HepG2 (cell line): ENCODE measurements around the gene SLC22A13. TPM values are rescaled to one million over a fixed set of nuclear protein-coding genes. Genes with fewer than 3 reads are reported as not detected.

Experiments used
- ATAC-seq: fragments of 200-7000 bp; cut with Tn5 transposase; 3 replicates; pipeline ENCODE4 v1.9.1; 2020; ENCODE audit warnings: mild to moderate bottlenecking, moderate library complexity
- BruUV-seq: library from RNA; stranded (reverse); fragments of 400-500 nt; replicated peaks from 2 replicates; lab custom pipeline; 2021; lab: Mats Ljungman, UMichigan
- CTCF ChIA-PET: fragments of 300-600 bp; formaldehyde crosslinking; extraction: SDS; loops from one replicate; lab custom pipeline; 2021; ENCODE audit warnings: low total read pairs, inconsistent platforms, low intra/inter-chr PET ratio; lab: Yijun Ruan, JAX
- POLR2A ChIA-PET: fragments of 350-600 bp; sonication (Branson Sonifier 250); formaldehyde crosslinking; loops from one replicate; lab custom pipeline; 2020; ENCODE audit warnings: antibody characterized with exemption, inconsistent platforms; lab: Yijun Ruan, JAX
- DNase-seq: peaks from one replicate; pipeline ENCODE4 v3.0.0-alpha.2; 2015; ENCODE audit warnings: low spot score
- FAIRE-seq: peaks from 3 replicates; lab custom pipeline; 2011; peaks lifted over from hg19 to GRCh38; lab: Jason Lieb, UNC
- H2AFZ ChIP-seq: one replicate; pipeline ENCODE4 v1.6.1; 2011; ENCODE audit warnings: low read length, inconsistent platforms
- H3K27ac ChIP-seq: fragments of 300-600 bp; 3 replicates; pipeline ENCODE4 v1.8.0; 2011; ENCODE audit warnings: mixed run types, mild to moderate bottlenecking, mixed read lengths, low read length, inconsistent platforms; ENCODE audit not compliant: insufficient read depth; ENCODE audit errors: extremely low read length
- H3K27me3 ChIP-seq, 2 experiments: fragments of 200-600 bp in 1 of 2; 2 replicates in 1 of 2; 3 replicates in 1 of 2; pipeline versions ENCODE4 v1.6.0 to v1.8.0; 2011; ENCODE audit warnings: low read length in 2 of 2, mild to moderate bottlenecking in 2 of 2, moderate library complexity in 2 of 2, inconsistent platforms in 1 of 2; ENCODE audit not compliant: insufficient read depth in 2 of 2, control insufficient read depth in 1 of 2
- H3K36me3 ChIP-seq, 2 experiments: fragments of 200-600 bp in 1 of 2; replicated peaks in 1 of 2; 2 replicates in 1 of 2; 3 replicates in 1 of 2; pipeline versions ENCODE4 v1.5.1 to v1.8.0; 2011; ENCODE audit warnings: low read length in 2 of 2, inconsistent platforms in 1 of 2; ENCODE audit not compliant: insufficient read depth in 2 of 2, control insufficient read depth in 1 of 2
- H3K4me1 ChIP-seq: 2 replicates; pipeline ENCODE4 v1.5.1; 2012; ENCODE audit warnings: low read length, inconsistent platforms; ENCODE audit not compliant: insufficient read depth
- H3K4me2 ChIP-seq: 2 replicates; pipeline ENCODE4 v1.6.0; 2011; ENCODE audit warnings: low read depth, low read length, inconsistent platforms
- H3K4me3 ChIP-seq, 3 experiments: fragments of 200-600 bp in 1 of 3; sonication (generic), shearing (Covaris generic) in 1 of 3; replicated peaks in 1 of 3; 2 replicates each; pipeline ENCODE4 v1.5.1; 2011 to 2016; ENCODE audit warnings: low read length in 3 of 3, inconsistent platforms in 2 of 3, low read depth in 2 of 3, mild to moderate bottlenecking in 2 of 3, control low read depth in 1 of 3, mixed read lengths in 1 of 3; ENCODE audit not compliant: insufficient read depth in 1 of 3
- H3K79me2 ChIP-seq: one replicate; pipeline ENCODE4 v1.6.1; 2011; ENCODE audit warnings: low read length, inconsistent platforms; ENCODE audit not compliant: insufficient read depth
- H3K9ac ChIP-seq: 2 replicates; pipeline ENCODE4 v1.6.0; 2011; ENCODE audit warnings: mild to moderate bottlenecking, low read depth, low read length, inconsistent platforms; ENCODE audit not compliant: insufficient read depth
- H3K9me3 ChIP-seq: 2 replicates; pipeline ENCODE4 v1.5.1; 2012; ENCODE audit warnings: mild to moderate bottlenecking, low read length
- H4K20me1 ChIP-seq: 2 replicates; pipeline ENCODE4 v1.6.0; 2011; ENCODE audit warnings: inconsistent platforms, mild to moderate bottlenecking, low read length, moderate library complexity; ENCODE audit not compliant: insufficient read depth
- HMG20A ChIP-seq: IDR thresholded peaks from 2 replicates; pipeline ENCODE4 v1.6.1; 2016; ENCODE audit warnings: borderline replicate concordance
- JUND ChIP-seq: sonication (generic); formaldehyde crosslinking; IDR thresholded peaks from 2 replicates; pipeline ENCODE4 v1.8.0; 2022; ENCODE audit warnings: mild to moderate bottlenecking, missing genetic modification reagents
- THYN1 ChIP-seq: sonication (generic); formaldehyde crosslinking; IDR thresholded peaks from 2 replicates; pipeline ENCODE4 v1.8.1; 2023; ENCODE audit warnings: low read depth, mild to moderate bottlenecking, moderate library complexity, missing genetic modification reagents, borderline replicate concordance
- ZBTB3 ChIP-seq: sonication (generic); formaldehyde crosslinking; IDR thresholded peaks from 2 replicates; pipeline ENCODE4 v1.4.0; 2020; ENCODE audit warnings: low read depth, mild to moderate bottlenecking, moderate library complexity, missing genetic modification reagents, borderline replicate concordance
- ZNF484 ChIP-seq: sonication (generic); formaldehyde crosslinking; IDR thresholded peaks from 2 replicates; pipeline ENCODE4 v1.5.1; 2020; ENCODE audit warnings: mild to moderate bottlenecking, low read depth, missing genetic modification reagents, borderline replicate concordance
- ZNF530 ChIP-seq: sonication (generic); formaldehyde crosslinking; IDR thresholded peaks from 2 replicates; pipeline ENCODE4 v1.5.0; 2020; ENCODE audit warnings: low read depth, mild to moderate bottlenecking, missing genetic modification reagents
- ZNF768 ChIP-seq: sonication (generic); formaldehyde crosslinking; IDR thresholded peaks from 2 replicates; pipeline ENCODE4 v1.4.0; 2020; ENCODE audit warnings: missing genetic modification reagents
- WGBS: methylation state at CpG from one replicate; pipeline ENCODE4 v1.1.6; 2017; ENCODE audit warnings: low lambda C conversion rate; 5-methylcytosine and 5-hydroxymethylcytosine counted together
- in situ Hi-C: cut with HindIII; loops from 2 replicates; pipeline ENCODE4 v1.10.0; 2017; ENCODE audit warnings: low pct_unique_long_range_greater_than_20kb; ENCODE audit not compliant: extremely low pct_ligation_motif_present
- intact Hi-C: fragments of 100-400 bp; cut with micrococcal nuclease; formaldehyde crosslinking; loops from one replicate; pipeline ENCODE4 v1.10.0; 2022; ENCODE audit not compliant: unreplicated experiment
- polyA plus RNA-seq, 8 experiments: library from polyadenylated mRNA; depleted of rRNA in 3 of 8; stranded (reverse) in 7 of 8; unstranded in 1 of 8; fragments of >200 nt; fragmentation: Illumina TruSeq in 4 of 8; extraction: Trizol in 4 of 8; gene quantifications; 2 replicates each; pipeline versions ENCODE4 v1.2.1 to v1.2.3, GENCODE V29; 2011 to 2016; ENCODE audit warnings: low read depth in 4 of 8, missing spikeins in 1 of 8, mixed read lengths in 1 of 8; ENCODE audit not compliant: insufficient read depth in 1 of 8
- total RNA-seq, 5 experiments: library from RNA; depleted of rRNA; stranded (reverse); fragments of >200 nt; fragmentation: Illumina TruSeq; extraction: Trizol; gene quantifications; 2 replicates each; pipeline ENCODE4 v1.2.3, GENCODE V29; 2016; ENCODE audit warnings: low read depth in 1 of 5

Gene SLC22A13
- total and polyA plus RNA-seq, 2 of the 13 experiments (the other 11 are each of a cell fraction or from before 2014, with no cell fraction given): 0.20 TPM; not detected in 1

DNA sequence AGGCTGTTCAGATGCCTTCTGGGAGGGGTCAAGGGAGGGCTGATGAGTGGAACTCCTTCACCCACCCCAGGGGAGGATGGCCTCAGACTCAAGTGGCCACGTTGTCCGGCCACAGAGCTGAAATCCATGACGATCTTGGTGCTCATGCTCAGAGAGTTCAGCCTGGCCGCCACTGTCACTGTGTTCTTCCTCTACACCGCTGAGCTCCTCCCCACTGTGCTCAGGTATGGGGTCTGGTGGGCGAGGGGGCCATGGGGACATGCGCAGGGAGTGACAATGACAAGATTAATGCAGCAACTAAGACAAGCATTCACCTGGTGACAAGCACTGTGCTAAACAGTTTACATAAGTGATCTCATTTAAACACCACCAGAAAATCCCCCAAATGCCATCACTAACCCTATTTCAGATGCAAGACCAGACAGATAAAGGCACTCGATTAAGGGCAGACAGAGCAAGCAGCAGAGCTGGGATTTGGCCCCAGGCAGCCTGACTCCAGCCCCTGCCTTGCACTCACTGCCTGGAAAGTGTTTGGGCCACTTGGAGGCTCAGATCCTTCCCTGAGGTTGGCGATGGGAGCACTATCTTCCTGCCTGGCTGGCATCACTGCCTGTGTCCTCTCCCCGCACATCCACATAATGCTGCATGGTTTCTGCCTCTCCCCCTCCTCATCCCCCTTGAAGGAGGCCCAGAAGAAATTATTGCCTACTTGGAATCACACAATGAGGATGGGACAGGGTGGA lies 50.0 kb downstream of the SLC22A13 start:
- no peak overlapping the region for H3K27ac ChIP-seq
- FAIRE-seq (no peak), ATAC-seq (no peak), DNase-seq (no peak)
- in situ Hi-C loops: no loop called here
- no TSS peak for BruUV-seq
- H3K36me3 ChIP-seq: no peaks in the 10 kb centered on the region
- intact Hi-C loops: no loop called here
- CTCF ChIA-PET: no interaction called here
- H4K20me1 ChIP-seq: no peaks in the 10 kb centered on the region
- H3K4me1 ChIP-seq: no peaks in the 10 kb centered on the region
- no peak overlapping the region for H3K4me3 ChIP-seq
- 32% methylated on average over 2 of the region's 10 CpGs for WGBS
- POLR2A ChIA-PET: no interaction called here
- H3K27me3 ChIP-seq: peaks cover 9 to 54% of the 10 kb centered on the region in 2 experiments; a peak in 4 of 5 replicates
- no peak overlapping the region for H2AFZ ChIP-seq
- H3K9ac ChIP-seq: no peak overlapping the region
- H3K4me2 ChIP-seq: no peak overlapping the region
- no peaks in the 10 kb centered on the region for H3K79me2 ChIP-seq
- no peaks in the 10 kb centered on the region for H3K9me3 ChIP-seq
- TF ChIP-seq HMG20A (CRISPR knock-in tag) (no peak), JUND (CRISPR knock-in tag) (no peak), ZNF768 (CRISPR knock-in tag) (0 out of 2 replicates have a peak, but pooled peaks have one; percentile 2), ZNF484 (CRISPR knock-in tag) (no peak)

DNA sequence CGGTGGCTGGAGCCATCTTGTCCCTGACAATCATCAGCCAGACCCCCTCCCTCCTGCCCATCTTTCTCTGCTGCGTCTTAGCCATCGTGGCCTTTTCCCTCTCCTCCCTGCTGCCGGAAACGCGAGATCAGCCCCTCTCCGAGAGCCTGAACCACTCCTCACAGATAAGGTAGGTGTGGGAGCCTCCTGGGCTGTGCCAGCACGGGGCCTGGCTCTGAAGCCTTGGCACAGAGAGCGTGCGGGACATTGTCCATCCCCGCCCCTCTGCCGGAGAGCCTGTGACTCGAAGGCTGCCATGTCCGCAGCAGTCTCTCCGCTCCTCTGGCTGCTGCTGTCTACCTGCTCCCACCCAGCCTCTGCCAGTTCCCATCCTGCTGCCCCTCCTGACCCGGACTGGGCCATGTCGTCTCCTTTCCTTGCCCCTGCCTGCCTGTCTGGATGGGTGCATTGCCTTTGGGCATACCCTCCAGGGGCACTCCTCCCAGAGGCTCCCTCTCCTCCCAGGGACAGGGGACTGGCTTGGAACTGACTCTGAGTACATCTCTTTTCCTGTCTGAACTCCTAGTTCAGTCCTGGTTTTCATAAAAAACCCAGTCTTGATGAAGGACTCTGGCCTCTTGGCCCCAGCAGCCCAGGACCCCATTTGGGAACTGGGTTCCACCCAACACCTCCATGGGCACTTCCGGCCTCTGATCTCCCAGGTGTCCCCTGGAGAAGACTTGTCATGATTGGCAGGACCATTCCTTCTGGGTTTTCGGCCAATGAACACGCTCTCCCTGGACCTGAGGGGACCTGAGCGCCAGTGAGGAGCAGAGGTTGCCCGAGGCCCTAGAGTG lies 51.0 kb downstream of the SLC22A13 start:
- in situ Hi-C loops (no loop called here), intact Hi-C loops (no loop called here)
- WGBS: 39% methylated on average over 13 of the region's 22 CpGs
- no peaks in the 10 kb centered on the region for H3K9me3 ChIP-seq
- FAIRE-seq (no peak), DNase-seq (no peak), ATAC-seq (no peak)
- peaks cover 9 to 47% of the 10 kb centered on the region in 2 experiments; a peak in 4 of 5 replicates for H3K27me3 ChIP-seq
- no peak overlapping the region for H3K27ac ChIP-seq
- H3K4me3 ChIP-seq: no peak overlapping the region
- no peak overlapping the region for H2AFZ ChIP-seq
- TF ChIP-seq ZBTB3 (CRISPR knock-in tag) (no peak), THYN1 (CRISPR knock-in tag) (no peak), ZNF530 (CRISPR knock-in tag) (no peak)
- no TSS peak for BruUV-seq
- no peaks in the 10 kb centered on the region for H4K20me1 ChIP-seq
- no peak overlapping the region for H3K4me2 ChIP-seq
- no peaks in the 10 kb centered on the region for H3K79me2 ChIP-seq
- H3K9ac ChIP-seq: no peak overlapping the region
- POLR2A ChIA-PET: no interaction called here
- no peaks in the 10 kb centered on the region for H3K36me3 ChIP-seq
- CTCF ChIA-PET: no interaction called here
- no peaks in the 10 kb centered on the region for H3K4me1 ChIP-seq
